SH-SY5Y (cell line): Measurements from ENCODE around the gene RUFY1.

Experiments used
- GATA2 ChIP-seq: IDR thresholded peaks from 2 replicates; pipeline ENCODE4 v1.6.1; 2011; ENCODE audit warnings: mild to moderate bottlenecking, low read depth, low read length
- GATA3 ChIP-seq: IDR thresholded peaks from 2 replicates; pipeline ENCODE4 v1.6.1; 2011; ENCODE audit warnings: low read depth, mild to moderate bottlenecking, low read length, moderate library complexity

DNA sequence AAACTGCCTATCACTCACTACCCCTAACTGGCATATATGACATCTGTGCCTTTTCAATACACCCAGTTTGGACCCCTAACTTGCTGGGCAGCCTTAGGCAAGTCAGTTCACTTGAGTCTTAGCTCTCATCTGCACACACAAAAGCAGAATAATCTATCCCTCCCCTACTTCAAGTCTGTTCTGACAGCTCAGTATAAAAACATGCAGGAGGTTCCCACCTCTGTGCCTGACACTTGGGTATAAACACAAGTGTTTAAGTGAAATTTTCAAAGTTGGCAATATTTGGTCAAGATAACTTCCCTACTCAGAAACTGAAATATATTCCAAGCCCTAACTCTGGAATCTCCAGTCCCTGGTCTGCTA, 60.5 kb downstream of the RUFY1 start:
- TF ChIP-seq GATA3 (no peak), GATA2 (no peak)
